Measurements from ENCODE around the gene MTF1.
A peak's percentile ranks its signal among the peaks of the same experiment; 100 is the strongest.
"Not testable (repeated sequence)": the region's sequence is repeated elsewhere in the genome, so short reads cannot be mapped to it uniquely, and the experiment has no call there.

Gene MTF1

GRCh38 chr1:37859507-37860345 lies at the start of gene MTF1:
Gene MTF1 (minus strand): TSS chr1:37859592. CDS start chr1:37857658, 1,934 bp downstream.
- no peaks in the 10 kb centered on the region for H3K27me3 Mint-ChIP-seq (ENCODE audit: low read depth)
- peak; percentile 95 for DNase-seq (ENCODE audit: low spot score)
- no peaks in the 10 kb centered on the region for H3K9me3 Mint-ChIP-seq
- H3K4me3 Mint-ChIP-seq, result peak within 1 kb of the TSS; percentile 93
- H3K4me1 Mint-ChIP-seq (ENCODE audit: low read depth), result peaks cover 25% of the 10 kb centered on the region
- peaks cover 20% of the 10 kb centered on the region for H3K36me3 Mint-ChIP-seq (ENCODE audit: low read depth)
- peak within 1 kb of the TSS; percentile 95 for H3K27ac Mint-ChIP-seq

- not testable (repeated sequence) for H3K27ac Mint-ChIP-seq
- peaks cover 13% of the 10 kb centered on the region for H3K36me3 Mint-ChIP-seq (ENCODE audit: low read depth)
Observed at GRCh38 chr1:37908531-37908930, 49.1 kb upstream of the MTF1 start.

GRCh38 chr1:37907416-37908125 lies 48.2 kb upstream of the MTF1 start:
- Mint-ChIP-seq H3K36me3 (ENCODE audit: low read depth) (peaks cover 16% of the 10 kb centered on the region), H3K9me3 (peaks cover 21% of the 10 kb centered on the region)
- H3K4me1 Mint-ChIP-seq (ENCODE audit: low read depth); H3K4me3 Mint-ChIP-seq; H3K27ac Mint-ChIP-seq; DNase-seq (ENCODE audit: low spot score); H3K27me3 Mint-ChIP-seq (ENCODE audit: low read depth): not testable (repeated sequence)

More at GRCh38 chr1:37908531-37908930, 49.1 kb upstream of the MTF1 start:
- H3K4me1 Mint-ChIP-seq (ENCODE audit: low read depth); H3K27me3 Mint-ChIP-seq (ENCODE audit: low read depth); DNase-seq (ENCODE audit: low spot score); H3K4me3 Mint-ChIP-seq: not testable (repeated sequence)
- peaks cover 21% of the 10 kb centered on the region for H3K9me3 Mint-ChIP-seq

- H3K27me3 Mint-ChIP-seq (ENCODE audit: low read depth); DNase-seq (ENCODE audit: low spot score); H3K27ac Mint-ChIP-seq; H3K4me1 Mint-ChIP-seq (ENCODE audit: low read depth); H3K4me3 Mint-ChIP-seq: not testable (repeated sequence)
- Mint-ChIP-seq H3K9me3 (peaks cover 21% of the 10 kb centered on the region), H3K36me3 (ENCODE audit: low read depth) (peaks cover 18% of the 10 kb centered on the region)
Observed at GRCh38 chr1:37906591-37906990, 47.2 kb upstream of the MTF1 start.

- no peak overlapping the region for H3K27ac Mint-ChIP-seq
- peaks cover 21% of the 10 kb centered on the region for H3K9me3 Mint-ChIP-seq
Observed at GRCh38 chr1:37905727-37906126, 46.3 kb upstream of the MTF1 start.

GRCh38 chr1:37903921-37904320 lies 44.5 kb upstream of the MTF1 start:
- not testable (repeated sequence) for H3K4me3 Mint-ChIP-seq; DNase-seq (ENCODE audit: low spot score); H3K27ac Mint-ChIP-seq; H3K27me3 Mint-ChIP-seq (ENCODE audit: low read depth); H3K4me1 Mint-ChIP-seq (ENCODE audit: low read depth)
- Mint-ChIP-seq H3K36me3 (ENCODE audit: low read depth) (peaks cover 25% of the 10 kb centered on the region), H3K9me3 (peaks cover 21% of the 10 kb centered on the region)

More at GRCh38 chr1:37905727-37906126, 46.3 kb upstream of the MTF1 start:
- H3K27me3 Mint-ChIP-seq (ENCODE audit: low read depth), result no peaks in the 10 kb centered on the region
- H3K36me3 Mint-ChIP-seq (ENCODE audit: low read depth), result peaks cover 23% of the 10 kb centered on the region
- DNase-seq (ENCODE audit: low spot score), result no peak
- no peak overlapping the region for H3K4me3 Mint-ChIP-seq
- H3K4me1 Mint-ChIP-seq (ENCODE audit: low read depth), result peaks cover 6% of the 10 kb centered on the region

GRCh38 chr1:37902983-37903382 lies 43.6 kb upstream of the MTF1 start:
- H3K27ac Mint-ChIP-seq, result no peak overlapping the region

GRCh38 chr1:37901893-37902225 lies 42.5 kb upstream of the MTF1 start:
- no peak for DNase-seq (ENCODE audit: low spot score)
- H3K4me1 Mint-ChIP-seq (ENCODE audit: low read depth), result peaks cover 6% of the 10 kb centered on the region
- H3K9me3 Mint-ChIP-seq, result peaks cover 5% of the 10 kb centered on the region
- no peak overlapping the region for H3K4me3 Mint-ChIP-seq
- peaks cover 26% of the 10 kb centered on the region for H3K36me3 Mint-ChIP-seq (ENCODE audit: low read depth)
- no peaks in the 10 kb centered on the region for H3K27me3 Mint-ChIP-seq (ENCODE audit: low read depth)
- H3K27ac Mint-ChIP-seq, result no peak overlapping the region

More at GRCh38 chr1:37902983-37903382, 43.6 kb upstream of the MTF1 start:
- H3K4me3 Mint-ChIP-seq, result no peak overlapping the region
- H3K27me3 Mint-ChIP-seq (ENCODE audit: low read depth), result no peaks in the 10 kb centered on the region
- peaks cover 30% of the 10 kb centered on the region for H3K36me3 Mint-ChIP-seq (ENCODE audit: low read depth)
- no peak for DNase-seq (ENCODE audit: low spot score)
- peaks cover 6% of the 10 kb centered on the region for H3K4me1 Mint-ChIP-seq (ENCODE audit: low read depth)
- peaks cover 16% of the 10 kb centered on the region for H3K9me3 Mint-ChIP-seq

- Mint-ChIP-seq H3K4me3 (no peak overlapping the region), H3K9me3 (peaks cover 3% of the 10 kb centered on the region), H3K27me3 (ENCODE audit: low read depth) (no peaks in the 10 kb centered on the region), H3K4me1 (ENCODE audit: low read depth) (peaks cover 6% of the 10 kb centered on the region), H3K36me3 (ENCODE audit: low read depth) (peaks cover 23% of the 10 kb centered on the region), H3K27ac (peak overlapping the region; percentile 5)
- DNase-seq (ENCODE audit: low spot score), result no peak
Observed at GRCh38 chr1:37901191-37901892, 42.0 kb upstream of the MTF1 start.

GRCh38 chr1:37897563-37897962 lies 38.2 kb upstream of the MTF1 start:
- H3K9me3 Mint-ChIP-seq; H3K4me3 Mint-ChIP-seq; DNase-seq (ENCODE audit: low spot score): not testable (repeated sequence)

GRCh38 chr1:37893673-37894072 lies 34.3 kb upstream of the MTF1 start:
- Mint-ChIP-seq H3K27me3 (ENCODE audit: low read depth) (no peaks in the 10 kb centered on the region), H3K27ac (no peak overlapping the region), H3K4me3 (no peak overlapping the region), H3K9me3 (no peaks in the 10 kb centered on the region), H3K36me3 (ENCODE audit: low read depth) (peaks cover 11% of the 10 kb centered on the region), H3K4me1 (ENCODE audit: low read depth) (no peaks in the 10 kb centered on the region)
- DNase-seq (ENCODE audit: low spot score), result no peak

More at GRCh38 chr1:37897563-37897962, 38.2 kb upstream of the MTF1 start:
- not testable (repeated sequence) for H3K27me3 Mint-ChIP-seq (ENCODE audit: low read depth); H3K4me1 Mint-ChIP-seq (ENCODE audit: low read depth); H3K27ac Mint-ChIP-seq
- peaks cover 17% of the 10 kb centered on the region for H3K36me3 Mint-ChIP-seq (ENCODE audit: low read depth)

- H3K9me3 Mint-ChIP-seq, result no peaks in the 10 kb centered on the region
- no peaks in the 10 kb centered on the region for H3K4me1 Mint-ChIP-seq (ENCODE audit: low read depth)
- DNase-seq (ENCODE audit: low spot score), result no peak
- H3K27ac Mint-ChIP-seq, result no peak overlapping the region
- H3K4me3 Mint-ChIP-seq, result no peak overlapping the region
- H3K27me3 Mint-ChIP-seq (ENCODE audit: low read depth), result no peaks in the 10 kb centered on the region
- H3K36me3 Mint-ChIP-seq (ENCODE audit: low read depth), result peaks cover 12% of the 10 kb centered on the region
Observed at GRCh38 chr1:37892151-37893047, 33.0 kb upstream of the MTF1 start.

- Mint-ChIP-seq H3K4me3 (no peak overlapping the region), H3K27ac (no peak overlapping the region), H3K36me3 (ENCODE audit: low read depth) (peaks cover 28% of the 10 kb centered on the region), H3K9me3 (no peaks in the 10 kb centered on the region), H3K4me1 (ENCODE audit: low read depth) (no peaks in the 10 kb centered on the region), H3K27me3 (ENCODE audit: low read depth) (no peaks in the 10 kb centered on the region)
- no peak for DNase-seq (ENCODE audit: low spot score)
Observed at GRCh38 chr1:37890378-37891014, 31.1 kb upstream of the MTF1 start.
